Measurements from ENCODE around the gene CCRL2.

- TF ChIP-seq CTCF (tag by site-specific recombination; IDR thresholded peaks at IDR 0.05) (no peak), ZNF558 (tag by site-specific recombination; IDR thresholded peaks at IDR 0.05) (no peak), ZNF623 (tag by site-specific recombination; IDR thresholded peaks at IDR 0.05) (no peak), ZNF121 (tag by site-specific recombination; IDR thresholded peaks at IDR 0.05) (no peak), ZNF335 (tag by site-specific recombination; conservative IDR thresholded peaks at IDR 0.05) (no peak), ZNF776 (tag by site-specific recombination; IDR thresholded peaks at IDR 0.05; ENCODE audit: borderline replicate concordance) (no peak), REST (tag by site-specific recombination; IDR thresholded peaks at IDR 0.05) (no peak), ZBTB8A (tag by site-specific recombination; IDR thresholded peaks at IDR 0.05) (no peak), MYNN (tag by site-specific recombination; IDR thresholded peaks at IDR 0.05; ENCODE audit: borderline replicate concordance) (no peak)
These were observed 5.8 kb downstream of the CCRL2 start for GRCh38 chr3:46412786-46413298.
